HepG2 (cell line): ENCODE results near the gene AGAP1. TPM values are rescaled to one million over a fixed set of nuclear protein-coding genes. Genes with fewer than 3 reads are reported as not detected.
A peak's percentile ranks its signal among the peaks of the same experiment; 100 is the strongest.
"Not testable (repeated sequence)": the region's sequence is repeated elsewhere in the genome, so short reads cannot be mapped to it uniquely, and the experiment has no call there.

Experiments
- ATAC-seq: fragments of 200-7000 bp; cut with Tn5 transposase; 3 replicates; pipeline ENCODE4 v1.9.1; 2020; ENCODE audit warnings: mild to moderate bottlenecking, moderate library complexity
- BruUV-seq: library from RNA; stranded (reverse); fragments of 400-500 nt; replicated peaks from 2 replicates; lab custom pipeline; 2021; lab: Mats Ljungman, UMichigan
- CTCF ChIA-PET: fragments of 300-600 bp; formaldehyde crosslinking; extraction: SDS; loops from one replicate; lab custom pipeline; 2021; ENCODE audit warnings: low total read pairs, inconsistent platforms, low intra/inter-chr PET ratio; lab: Yijun Ruan, JAX
- POLR2A ChIA-PET: fragments of 350-600 bp; sonication (Branson Sonifier 250); formaldehyde crosslinking; loops from one replicate; lab custom pipeline; 2020; ENCODE audit warnings: antibody characterized with exemption, inconsistent platforms; lab: Yijun Ruan, JAX
- DNase-seq: peaks from one replicate; pipeline ENCODE4 v3.0.0-alpha.2; 2015; ENCODE audit warnings: low spot score
- FAIRE-seq: peaks from 3 replicates; lab custom pipeline; 2011; peaks lifted over from hg19 to GRCh38; lab: Jason Lieb, UNC
- H2AFZ ChIP-seq: one replicate; pipeline ENCODE4 v1.6.1; 2011; ENCODE audit warnings: low read length, inconsistent platforms
- H3K27ac ChIP-seq: fragments of 300-600 bp; 3 replicates; pipeline ENCODE4 v1.8.0; 2011; ENCODE audit warnings: mixed run types, mild to moderate bottlenecking, mixed read lengths, low read length, inconsistent platforms; ENCODE audit not compliant: insufficient read depth; ENCODE audit errors: extremely low read length
- H3K27me3 ChIP-seq, 2 experiments: fragments of 200-600 bp in 1 of 2; 2 replicates in 1 of 2; 3 replicates in 1 of 2; pipeline versions ENCODE4 v1.6.0 to v1.8.0; 2011; ENCODE audit warnings: low read length in 2 of 2, mild to moderate bottlenecking in 2 of 2, moderate library complexity in 2 of 2, inconsistent platforms in 1 of 2; ENCODE audit not compliant: insufficient read depth in 2 of 2, control insufficient read depth in 1 of 2
- H3K36me3 ChIP-seq, 2 experiments: fragments of 200-600 bp in 1 of 2; replicated peaks in 1 of 2; 2 replicates in 1 of 2; 3 replicates in 1 of 2; pipeline versions ENCODE4 v1.5.1 to v1.8.0; 2011; ENCODE audit warnings: low read length in 2 of 2, inconsistent platforms in 1 of 2; ENCODE audit not compliant: insufficient read depth in 2 of 2, control insufficient read depth in 1 of 2
- H3K4me1 ChIP-seq: 2 replicates; pipeline ENCODE4 v1.5.1; 2012; ENCODE audit warnings: low read length, inconsistent platforms; ENCODE audit not compliant: insufficient read depth
- H3K4me2 ChIP-seq: 2 replicates; pipeline ENCODE4 v1.6.0; 2011; ENCODE audit warnings: low read depth, low read length, inconsistent platforms
- H3K4me3 ChIP-seq, 3 experiments: fragments of 200-600 bp in 1 of 3; sonication (generic), shearing (Covaris generic) in 1 of 3; replicated peaks in 1 of 3; 2 replicates each; pipeline ENCODE4 v1.5.1; 2011 to 2016; ENCODE audit warnings: low read length in 3 of 3, inconsistent platforms in 2 of 3, low read depth in 2 of 3, mild to moderate bottlenecking in 2 of 3, control low read depth in 1 of 3, mixed read lengths in 1 of 3; ENCODE audit not compliant: insufficient read depth in 1 of 3
- H3K79me2 ChIP-seq: one replicate; pipeline ENCODE4 v1.6.1; 2011; ENCODE audit warnings: low read length, inconsistent platforms; ENCODE audit not compliant: insufficient read depth
- H3K9ac ChIP-seq: 2 replicates; pipeline ENCODE4 v1.6.0; 2011; ENCODE audit warnings: mild to moderate bottlenecking, low read depth, low read length, inconsistent platforms; ENCODE audit not compliant: insufficient read depth
- H3K9me3 ChIP-seq: 2 replicates; pipeline ENCODE4 v1.5.1; 2012; ENCODE audit warnings: mild to moderate bottlenecking, low read length
- H4K20me1 ChIP-seq: 2 replicates; pipeline ENCODE4 v1.6.0; 2011; ENCODE audit warnings: inconsistent platforms, mild to moderate bottlenecking, low read length, moderate library complexity; ENCODE audit not compliant: insufficient read depth
- GFI1 ChIP-seq: sonication (generic); formaldehyde crosslinking; IDR thresholded peaks from 2 replicates; pipeline ENCODE4 v1.5.0; 2020; ENCODE audit warnings: missing genetic modification reagents, mild to moderate bottlenecking, borderline replicate concordance
- HOXD1 ChIP-seq: sonication (generic); formaldehyde crosslinking; IDR thresholded peaks from 2 replicates; pipeline ENCODE4 v1.5.0; 2020; ENCODE audit warnings: missing genetic modification reagents
- MXI1 ChIP-seq: IDR thresholded peaks from 3 replicates; pipeline ENCODE4 v1.6.1; 2012; ENCODE audit warnings: low read depth, low read length, inconsistent platforms, borderline replicate concordance
- RAD51 ChIP-seq: fragments of 450-650 bp; IDR thresholded peaks from 2 replicates; pipeline ENCODE4 v1.6.1; 2016; ENCODE audit warnings: borderline replicate concordance
- SOX6 ChIP-seq, 2 experiments: fragments of 450-650 bp in 1 of 2; sonication (generic) in 1 of 2; formaldehyde crosslinking in 1 of 2; IDR thresholded peaks; 2 replicates each; pipeline versions ENCODE4 v1.4.0 to v1.6.1; 2017 to 2020; ENCODE audit warnings: antibody characterized with exemption in 1 of 2, mild to moderate bottlenecking in 1 of 2, missing genetic modification reagents in 1 of 2
- TOPORS ChIP-seq: sonication (generic); formaldehyde crosslinking; IDR thresholded peaks from 2 replicates; pipeline ENCODE4 v1.8.0; 2023; ENCODE audit warnings: mild to moderate bottlenecking, missing genetic modification reagents
- ZNF124 ChIP-seq: sonication (generic); formaldehyde crosslinking; IDR thresholded peaks from 2 replicates; pipeline ENCODE4 v1.4.0; 2020; ENCODE audit warnings: missing genetic modification reagents
- ZNF225 ChIP-seq: sonication (generic); formaldehyde crosslinking; IDR thresholded peaks from 2 replicates; pipeline ENCODE4 v1.4.0; 2020; ENCODE audit warnings: mild to moderate bottlenecking, missing genetic modification reagents
- ZNF256 ChIP-seq: sonication (generic); formaldehyde crosslinking; conservative IDR thresholded peaks from 2 replicates; pipeline ENCODE4 v1.4.0; 2020; ENCODE audit warnings: missing genetic modification reagents
- ZNF329 ChIP-seq: sonication (generic); formaldehyde crosslinking; IDR thresholded peaks from 2 replicates; pipeline ENCODE4 v1.9.0; 2021; ENCODE audit warnings: low read depth, mild to moderate bottlenecking, missing genetic modification reagents
- ZNF446 ChIP-seq: sonication (generic); formaldehyde crosslinking; IDR thresholded peaks from 2 replicates; pipeline ENCODE4 v1.5.0; 2020; ENCODE audit warnings: mild to moderate bottlenecking, missing genetic modification reagents
- WGBS: methylation state at CpG from one replicate; pipeline ENCODE4 v1.1.6; 2017; ENCODE audit warnings: low lambda C conversion rate; 5-methylcytosine and 5-hydroxymethylcytosine counted together
- in situ Hi-C: cut with HindIII; loops from 2 replicates; pipeline ENCODE4 v1.10.0; 2017; ENCODE audit warnings: low pct_unique_long_range_greater_than_20kb; ENCODE audit not compliant: extremely low pct_ligation_motif_present
- intact Hi-C: fragments of 100-400 bp; cut with micrococcal nuclease; formaldehyde crosslinking; loops from one replicate; pipeline ENCODE4 v1.10.0; 2022; ENCODE audit not compliant: unreplicated experiment
- polyA plus RNA-seq, 8 experiments: library from polyadenylated mRNA; depleted of rRNA in 3 of 8; stranded (reverse) in 7 of 8; unstranded in 1 of 8; fragments of >200 nt; fragmentation: Illumina TruSeq in 4 of 8; extraction: Trizol in 4 of 8; gene quantifications; 2 replicates each; pipeline versions ENCODE4 v1.2.1 to v1.2.3, GENCODE V29; 2011 to 2016; ENCODE audit warnings: low read depth in 4 of 8, missing spikeins in 1 of 8, mixed read lengths in 1 of 8; ENCODE audit not compliant: insufficient read depth in 1 of 8
- total RNA-seq, 5 experiments: library from RNA; depleted of rRNA; stranded (reverse); fragments of >200 nt; fragmentation: Illumina TruSeq; extraction: Trizol; gene quantifications; 2 replicates each; pipeline ENCODE4 v1.2.3, GENCODE V29; 2016; ENCODE audit warnings: low read depth in 1 of 5

AGAP1 gene
- total and polyA plus RNA-seq, 2 of the 13 experiments (the other 11 are each of a cell fraction or from before 2014, with no cell fraction given) = 21.2 to 32.7 TPM

GRCh38 chr2:236090826-236091225 is 597.0 kb downstream of the AGAP1 start:
- H3K4me1 ChIP-seq = peaks cover 10% of the 10 kb centered on the region; the same call in 1 of the 2 replicates
- H3K79me2 ChIP-seq, H3K4me2 ChIP-seq, DNase-seq, H3K27me3 ChIP-seq, H4K20me1 ChIP-seq, BruUV-seq, H3K36me3 ChIP-seq, H3K9me3 ChIP-seq, POLR2A ChIA-PET, H3K27ac ChIP-seq, H3K9ac ChIP-seq, ATAC-seq, H3K4me3 ChIP-seq, H2AFZ ChIP-seq, FAIRE-seq, in situ Hi-C loops, CTCF ChIA-PET: not testable (repeated sequence)
- intact Hi-C loops = loop anchor here (10.0 kb wide), 1 partner anchor 106 kb away; no protein-coding TSS in a partner anchor
- 98% methylated on average over 16 of the region's 16 CpGs for WGBS

GRCh38 chr2:236092714-236093113 is 598.9 kb downstream of the AGAP1 start:
- intact Hi-C loops = loop anchor here (10.0 kb wide), 1 partner anchor 108 kb away; no protein-coding TSS in a partner anchor
- BruUV-seq = no TSS peak
- in situ Hi-C loops = no loop called here
- no peak for TF ChIP-seq ZNF329 (CRISPR knock-in tag)
- no peak for TF ChIP-seq ZNF256
- TF ChIP-seq GFI1 (CRISPR knock-in tag) = no peak
- no peak for TF ChIP-seq HOXD1 (CRISPR knock-in tag)
- no peak for TF ChIP-seq ZNF446 (CRISPR knock-in tag)
- no peak for TF ChIP-seq MXI1
- no peak for TF ChIP-seq TOPORS (CRISPR knock-in tag)
- no peak for TF ChIP-seq ZNF225 (CRISPR knock-in tag)
- no peak for TF ChIP-seq ZNF124 (CRISPR knock-in tag)
- no peak for TF ChIP-seq RAD51
- TF ChIP-seq SOX6 (IDR thresholded peaks at IDR 0.05) = no peak
- no peak for TF ChIP-seq SOX6 (CRISPR knock-in tag; IDR thresholded peaks at IDR 0.05)

More at GRCh38 chr2:236092714-236093113, 598.9 kb downstream of the AGAP1 start:
- DNase-seq (no peak), FAIRE-seq (no peak), ATAC-seq (peak; percentile 55; the same call in 2 of the 3 replicates)
- Histone ChIP-seq H3K36me3 (no peaks in the 10 kb centered on the region; a peak in 1 of 5 replicates), H3K9ac (no peak overlapping the region), H2AFZ (no peak overlapping the region), H3K4me2 (no peak overlapping the region), H3K27ac (no peak overlapping the region), H3K79me2 (no peaks in the 10 kb centered on the region), H3K27me3 (no peaks in the 10 kb centered on the region), H3K4me3 (no peak overlapping the region), H3K9me3 (no peaks in the 10 kb centered on the region), H3K4me1 (peaks cover 10% of the 10 kb centered on the region; the same call in 1 of the 2 replicates), H4K20me1 (no peaks in the 10 kb centered on the region)
- ChIA-PET CTCF (no interaction called here), POLR2A (no interaction called here)
- 96% methylated on average over 4 of the region's 4 CpGs for WGBS
